Thyroid gland (tissue), 4 donors: ENCODE data around the gene DPF3.

ENCODE experiments used
- CTCF ChIP-seq, 6 experiments: fragments of 200-600 bp in 3 of 6; fragments of 450-650 bp in 3 of 6; sonication (generic) in 3 of 6; IDR thresholded peaks; one replicate each; pipeline ENCODE4 v1.5.1; 2016 to 2019; ENCODE audit warnings: antibody characterized with exemption in 6 of 6, mild to moderate bottlenecking in 2 of 6, inconsistent platforms in 1 of 6, moderate library complexity in 1 of 6
- POLR2A ChIP-seq, 2 donors: fragments of 450-650 bp; IDR thresholded peaks; one replicate each; pipeline ENCODE4 v1.6.1; 2017; ENCODE audit warnings: antibody characterized with exemption in 2 of 2, mild to moderate bottlenecking in 2 of 2, moderate library complexity in 1 of 2

GRCh38 chr14:72781561-72782508 lies 112.1 kb downstream of the DPF3 start:
- TF ChIP-seq CTCF (IDR thresholded peaks at IDR 0.05) (no peak), POLR2A (IDR thresholded peaks at IDR 0.05) (no peak)
